Measurements from ENCODE around the gene ICAM3. TPM values are rescaled to one million over a fixed set of nuclear protein-coding genes. Genes with fewer than 3 reads are reported as not detected.

ICAM3 gene
- total RNA-seq, 1 experiment from 2014 or later = 8.3 TPM

DNA sequence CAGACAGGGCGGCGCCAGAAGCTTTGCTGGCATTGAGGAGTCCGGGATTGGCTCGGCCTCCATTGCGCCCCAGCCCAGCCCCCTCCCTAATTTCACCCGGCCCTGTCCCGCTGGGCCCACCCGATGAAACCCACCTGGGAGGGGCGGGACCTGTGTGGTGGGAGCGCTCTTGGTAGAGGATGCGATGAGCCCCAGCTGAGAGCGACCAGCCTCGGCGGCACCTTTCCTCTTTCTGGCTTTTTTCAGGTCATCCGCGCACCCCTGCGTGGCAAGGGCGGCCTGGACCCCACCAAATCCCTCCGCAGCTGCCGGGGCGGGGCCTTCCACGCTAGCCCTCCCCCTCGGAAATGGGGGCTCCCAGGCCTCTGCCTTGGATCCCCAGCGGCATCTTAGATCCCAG, 30.0 kb downstream of the ICAM3 start, which contains the start of gene ZGLP1:
ZGLP1 (minus strand) TSS at position 393 of the 400 bp plus-strand sequence.
- POLR2A ChIA-PET = no interaction called here
- H3K36me3 ChIP-seq (ENCODE audit: control insufficient read depth in 1 of 2, insufficient read depth in 2 of 2, low read length in 2 of 2) = no peaks in the 10 kb centered on the region
- intact Hi-C loops (cut with micrococcal nuclease) = no loop called here

More for the DNA sequence above, 30.0 kb downstream of the ICAM3 start, which contains the start of gene ZGLP1:
- ChIA-PET RAD21 (ENCODE audit: low non-redundant PET in 1 of 2, low total read pairs in 2 of 2, uncharacterized antibody in 2 of 2, unreplicated experiment in 2 of 2) (no interaction called here), CTCF (no interaction called here)
- BruUV-seq (replicated peaks) = no TSS peak
- ATAC-seq (no peak), DNase-seq (ENCODE audit: low read depth, low spot score) (no peak)
- Histone ChIP-seq H3K4me2 (ENCODE audit: low read length) (no peak within 1 kb of the TSS), H3K4me1 (ENCODE audit: control insufficient read depth in 1 of 2, insufficient read depth in 2 of 2, low read length in 2 of 2) (peaks cover 1 to 2% of the 10 kb centered on the region in 2 experiments; a peak in 3 of 4 replicates), H3K4me3 (replicated peaks in 1 of 2; ENCODE audit: low read depth in 1 of 2, low read length in 2 of 2) (no peak within 1 kb of the TSS), H3K9ac (ENCODE audit: low read length) (no peak within 1 kb of the TSS), H3K79me2 (ENCODE audit: insufficient read depth, low read length) (no peaks in the 10 kb centered on the region), H3K9me3 (ENCODE audit: control insufficient read depth in 1 of 2, insufficient read depth in 1 of 2, low read depth in 1 of 2, low read length in 2 of 2) (no peaks in the 10 kb centered on the region), H3K27me3 (ENCODE audit: insufficient read depth, low read length) (no peaks in the 10 kb centered on the region), H4K20me1 (ENCODE audit: insufficient read depth) (no peaks in the 10 kb centered on the region), H3K9me2 (ENCODE audit: insufficient read depth) (no peaks in the 10 kb centered on the region), H3K27ac (ENCODE audit: low read depth, low read length) (no peak within 1 kb of the TSS), H2AFZ (ENCODE audit: low read depth, low read length, poor library complexity, severe bottlenecking) (no peak within 1 kb of the TSS)
- TF ChIP-seq REST (IDR thresholded peaks at IDR 0.05; ENCODE audit: low read depth) = no peak
